HepG2 (cell line): ENCODE results near the gene CMC4.

Source experiments
- POLR2AphosphoS5 ChIP-seq: IDR thresholded peaks from 2 replicates; pipeline ENCODE4 v1.6.1; 2012; ENCODE audit warnings: low read depth, low read length
- PRMT3 ChIP-seq: sonication (generic); formaldehyde crosslinking; IDR thresholded peaks from 2 replicates; pipeline ENCODE4 v1.8.1; 2022; ENCODE audit warnings: low read depth, mild to moderate bottlenecking, moderate library complexity, missing genetic modification reagents, borderline replicate concordance
- SIN3B ChIP-seq: fragments of 150-350 bp; IDR thresholded peaks from 2 replicates; pipeline ENCODE4 v1.6.1; 2014; ENCODE audit warnings: low read length
- ZKSCAN1 ChIP-seq: fragments of 150-350 bp; IDR thresholded peaks from 2 replicates; pipeline ENCODE4 v1.6.1; 2014; ENCODE audit warnings: low read length
- ZNF331 ChIP-seq: sonication (generic); formaldehyde crosslinking; IDR thresholded peaks from 2 replicates; pipeline ENCODE4 v1.4.0; 2020; ENCODE audit warnings: missing genetic modification reagents

DNA sequence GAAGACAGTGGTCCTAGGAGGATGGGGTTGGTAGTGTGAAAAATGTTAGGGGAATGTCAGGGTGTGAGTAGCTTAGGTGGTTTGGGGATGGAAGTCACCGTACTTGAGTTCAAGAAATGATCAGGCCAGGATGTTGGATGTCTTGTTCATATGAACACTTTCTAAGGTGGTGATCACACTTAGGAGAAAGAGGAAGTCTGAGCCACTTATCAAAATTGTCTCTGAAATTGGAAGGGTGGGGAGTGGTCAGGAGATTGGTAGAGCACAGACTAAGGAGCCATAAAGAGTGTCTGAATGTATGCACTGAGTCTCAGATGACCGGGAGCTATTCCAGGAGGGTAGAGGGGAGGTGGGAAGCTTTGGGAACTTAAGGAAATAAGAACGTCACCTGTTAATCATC is 17.3 kb downstream of the CMC4 start:
- TF ChIP-seq SIN3B (no peak), PRMT3 (CRISPR knock-in tag) (no peak), ZNF331 (CRISPR knock-in tag) (no peak), ZKSCAN1 (no peak), POLR2AphosphoS5 (no peak)
